Measurements from ENCODE around the gene P2RX6.
"Not testable (repeated sequence)": the region's sequence is repeated elsewhere in the genome, so short reads cannot be mapped to it uniquely, and the experiment has no call there.

P2RX6 gene

DNA sequence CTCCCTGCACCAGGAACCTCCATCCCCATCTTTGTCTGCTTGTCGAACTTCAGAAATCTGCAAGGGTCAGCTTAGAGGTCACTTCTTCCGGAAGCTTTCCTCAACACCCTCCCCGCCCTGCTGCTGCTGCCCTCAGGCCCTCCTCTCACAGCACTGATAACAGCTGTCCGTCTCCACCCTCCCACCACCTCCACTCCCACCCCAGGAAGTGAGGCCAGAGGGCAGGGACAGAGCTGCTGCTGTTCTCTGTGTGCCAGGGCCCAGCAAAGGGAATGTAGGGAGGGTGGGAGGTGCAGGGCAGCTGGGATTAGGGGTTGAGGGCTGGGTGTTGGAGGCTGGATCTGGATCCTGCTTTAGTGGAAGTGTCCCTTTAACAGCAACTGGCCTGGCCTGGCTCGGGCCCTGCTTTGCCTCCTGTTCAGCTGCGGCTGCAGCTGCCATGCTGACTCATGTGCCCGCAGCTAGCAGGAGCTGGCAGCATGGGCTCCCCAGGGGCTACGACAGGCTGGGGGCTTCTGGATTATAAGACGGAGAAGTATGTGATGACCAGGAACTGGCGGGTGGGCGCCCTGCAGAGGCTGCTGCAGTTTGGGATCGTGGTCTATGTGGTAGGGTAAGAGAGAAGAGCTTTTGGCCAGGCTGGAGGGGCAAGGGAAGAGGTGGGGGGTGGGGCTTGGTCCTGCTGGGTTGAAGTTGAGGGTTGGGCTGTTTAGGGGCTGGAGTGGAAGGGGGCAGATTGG, at the start of gene P2RX6:
Gene P2RX6, plus strand, starts transcription at position 440 of the 740 bp plus-strand sequence. Its CDS starts 10 bp downstream, at position 450.
- DNase-seq (ENCODE audit: low spot score), result peak; percentile 44

DNA sequence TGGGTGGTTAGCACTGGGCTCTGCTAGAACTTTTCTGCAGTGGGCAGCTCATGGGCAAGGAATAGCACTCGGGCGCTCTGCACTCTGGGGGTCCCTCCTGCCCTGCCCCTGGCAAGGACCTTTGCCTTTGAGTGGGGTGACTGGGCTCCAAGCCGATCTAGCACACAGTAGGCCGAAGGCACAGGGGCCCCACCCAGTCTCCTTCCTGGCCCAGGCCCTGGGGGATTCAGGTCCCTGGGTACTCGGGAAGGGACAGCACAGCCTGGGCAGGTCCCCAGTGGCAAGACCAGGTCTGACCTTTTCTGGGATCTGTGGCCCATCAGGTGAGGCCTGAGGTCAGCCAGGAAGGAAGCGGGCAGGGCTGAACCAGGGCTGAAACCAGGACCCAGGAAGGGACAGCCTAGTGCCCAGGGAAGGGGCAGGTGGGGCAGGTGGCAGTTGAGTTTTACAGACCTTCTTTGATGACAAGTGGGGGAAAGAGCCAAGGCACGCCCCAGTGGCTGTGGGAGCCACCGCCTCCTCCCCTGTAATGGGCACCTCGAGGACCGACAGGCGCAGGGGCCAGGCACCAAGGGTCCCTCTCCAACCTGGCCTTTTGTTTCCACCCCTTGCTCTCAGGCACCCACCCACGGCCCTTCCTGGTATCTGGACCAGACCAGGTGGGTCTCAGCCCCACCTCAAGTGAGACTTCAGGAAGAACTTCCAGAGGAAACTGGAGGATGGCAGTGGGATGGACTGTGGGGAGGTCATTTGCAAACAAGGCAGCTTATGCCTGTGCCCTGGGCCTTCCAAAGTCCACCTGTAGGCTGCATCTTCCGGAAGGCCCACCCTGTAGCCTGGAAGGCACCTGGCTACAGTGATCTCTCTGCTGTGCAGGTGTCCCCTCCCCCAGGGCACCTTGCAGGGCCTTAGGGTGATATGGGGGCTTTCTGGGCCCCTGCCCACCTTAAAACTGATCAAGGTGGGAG, 48.8 kb upstream of the P2RX6 start:
- DNase-seq (ENCODE audit: low spot score), result no peak

DNA sequence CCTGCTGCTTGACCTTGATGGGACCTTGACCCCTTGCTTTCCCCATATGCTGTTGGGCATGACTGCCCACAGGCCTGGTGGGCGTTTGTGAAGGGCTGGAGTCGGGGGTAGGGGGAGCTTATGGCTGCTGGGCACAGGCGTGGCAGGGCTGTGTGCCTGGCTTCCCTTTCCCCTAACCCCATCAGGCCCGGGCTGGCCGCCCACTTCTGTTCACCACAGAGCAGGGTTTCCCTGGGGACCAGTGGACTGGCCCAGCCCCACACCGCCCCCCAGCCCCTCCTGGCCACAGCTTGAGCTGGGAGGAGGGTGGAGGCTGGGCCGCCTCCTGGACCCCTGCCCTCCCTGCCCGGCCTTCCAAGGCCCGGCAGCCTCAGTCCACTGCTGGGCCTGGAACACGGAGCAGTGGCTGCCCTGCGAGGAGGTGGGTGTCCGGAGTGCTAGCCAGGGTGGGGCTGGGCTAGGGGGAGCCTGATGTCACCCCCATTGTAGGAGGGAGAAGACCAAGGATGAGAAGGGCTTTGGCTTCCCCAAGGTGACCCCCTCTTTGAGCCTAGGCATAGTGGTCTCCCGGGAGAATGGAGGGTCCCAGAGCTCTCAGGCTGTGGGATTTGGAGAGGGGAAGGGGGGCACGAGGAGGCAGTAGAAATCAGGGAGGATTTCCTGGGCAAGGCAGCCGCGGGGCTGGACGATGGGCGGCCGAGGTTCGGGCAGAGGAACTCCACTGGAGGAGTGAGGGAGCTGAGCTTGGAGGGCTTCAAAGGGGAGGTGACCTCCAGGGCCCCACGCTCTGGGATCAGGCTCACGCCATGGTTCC, 47.9 kb upstream of the P2RX6 start, which contains the start of gene AIFM3:
Gene AIFM3, plus strand, starts transcription at position 373 of the 814 bp plus-strand sequence. CDS start 690 bp downstream, outside the sequence.
- DNase-seq (ENCODE audit: low spot score), result no peak

DNA sequence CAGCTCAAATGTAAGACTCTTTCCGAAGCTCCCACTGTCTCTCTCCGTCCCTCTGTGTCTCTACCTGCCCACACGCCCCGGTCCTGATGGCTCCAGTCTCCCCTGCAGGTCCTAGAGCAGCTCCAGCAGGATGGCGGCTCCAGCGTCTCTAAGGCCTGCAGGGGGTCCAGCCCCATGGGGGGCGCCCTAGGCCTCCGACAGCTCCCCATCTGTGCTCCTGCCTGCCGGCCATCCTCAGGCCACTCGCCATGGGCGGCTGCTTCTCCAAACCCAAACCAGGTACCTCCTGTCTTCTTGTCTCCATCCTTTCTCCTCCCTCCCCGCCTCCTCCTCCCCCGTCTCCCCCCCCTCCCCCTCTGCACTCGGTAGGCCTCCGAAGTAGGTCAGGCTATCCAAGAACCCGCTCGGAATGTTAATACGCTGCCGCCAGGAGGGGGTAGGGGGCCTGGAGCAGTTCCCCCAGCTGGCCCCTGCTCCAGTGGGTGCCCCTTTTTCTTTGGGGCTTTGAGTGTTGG, 47.2 kb upstream of the P2RX6 start:
- DNase-seq (ENCODE audit: low spot score), result no peak

DNA sequence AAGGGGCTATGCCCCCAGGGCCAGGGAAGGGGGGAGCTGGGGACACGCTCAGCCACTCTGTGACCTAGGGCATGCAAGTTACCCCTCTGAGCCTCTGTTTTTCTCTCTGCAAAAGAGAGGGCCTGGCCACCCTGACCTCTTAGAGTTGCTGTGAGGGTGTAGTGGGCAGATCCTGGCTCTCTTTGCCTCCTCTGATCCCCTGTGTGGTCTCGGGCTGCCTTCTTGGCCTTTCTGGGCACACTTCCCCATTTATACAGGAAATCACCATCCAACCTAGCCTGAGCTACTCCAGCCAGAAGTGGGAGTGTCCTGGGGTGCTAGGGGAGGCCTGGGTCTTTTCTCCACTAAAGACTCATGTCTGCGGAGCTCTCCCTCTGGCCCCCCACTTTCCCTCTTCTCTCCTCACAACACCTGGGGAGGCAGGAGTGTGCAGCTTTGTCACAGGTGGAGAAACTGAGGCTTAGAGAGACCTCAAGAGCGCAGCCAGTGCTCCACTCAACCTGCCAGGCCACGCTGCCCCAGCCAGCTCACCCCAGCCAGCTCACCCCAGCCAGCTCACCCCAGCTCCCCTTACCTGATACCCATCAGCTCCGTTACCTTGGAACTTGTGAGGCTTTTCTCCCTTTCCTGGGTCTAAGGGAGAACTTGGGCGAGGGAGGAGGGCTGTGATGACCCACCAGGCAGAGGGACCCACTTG, 46.5 kb upstream of the P2RX6 start:
- DNase-seq (ENCODE audit: low spot score), result no peak

DNA sequence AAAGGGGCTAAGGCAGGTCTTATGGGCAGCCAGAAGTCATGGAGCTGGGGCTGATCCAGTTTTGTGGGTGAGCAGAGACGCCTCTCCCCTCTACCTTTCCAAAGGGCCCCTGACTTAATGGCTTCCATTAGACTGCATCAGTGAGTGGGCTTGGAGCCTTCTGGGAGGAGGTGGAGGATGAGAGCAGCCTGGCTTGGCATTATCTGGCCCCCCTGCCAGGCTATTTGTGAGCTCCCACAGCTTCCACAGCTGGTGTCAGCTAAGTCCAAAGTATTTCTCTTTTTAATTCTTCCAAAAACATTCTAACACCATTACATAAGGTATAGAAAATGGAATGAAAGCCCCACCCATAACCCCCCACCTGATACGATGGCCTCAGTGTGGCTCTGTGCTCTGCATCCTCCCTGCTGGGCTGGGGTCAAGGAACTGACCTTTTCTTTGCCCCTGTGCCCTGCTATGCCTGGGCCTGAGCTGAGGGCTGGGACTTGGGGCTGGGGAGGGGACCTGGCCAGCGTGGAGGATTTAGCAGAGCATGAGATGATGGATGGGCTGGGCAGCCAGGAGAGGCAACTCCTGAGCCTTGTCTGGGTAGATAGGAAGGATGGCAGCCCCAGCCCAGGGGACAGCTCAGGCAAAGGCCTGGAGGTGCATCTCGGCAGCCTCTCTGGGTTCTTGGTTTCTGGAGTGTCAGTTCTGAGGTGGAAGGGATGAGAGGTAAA, 43.9 kb upstream of the P2RX6 start:
- no peak for DNase-seq (ENCODE audit: low spot score)

DNA sequence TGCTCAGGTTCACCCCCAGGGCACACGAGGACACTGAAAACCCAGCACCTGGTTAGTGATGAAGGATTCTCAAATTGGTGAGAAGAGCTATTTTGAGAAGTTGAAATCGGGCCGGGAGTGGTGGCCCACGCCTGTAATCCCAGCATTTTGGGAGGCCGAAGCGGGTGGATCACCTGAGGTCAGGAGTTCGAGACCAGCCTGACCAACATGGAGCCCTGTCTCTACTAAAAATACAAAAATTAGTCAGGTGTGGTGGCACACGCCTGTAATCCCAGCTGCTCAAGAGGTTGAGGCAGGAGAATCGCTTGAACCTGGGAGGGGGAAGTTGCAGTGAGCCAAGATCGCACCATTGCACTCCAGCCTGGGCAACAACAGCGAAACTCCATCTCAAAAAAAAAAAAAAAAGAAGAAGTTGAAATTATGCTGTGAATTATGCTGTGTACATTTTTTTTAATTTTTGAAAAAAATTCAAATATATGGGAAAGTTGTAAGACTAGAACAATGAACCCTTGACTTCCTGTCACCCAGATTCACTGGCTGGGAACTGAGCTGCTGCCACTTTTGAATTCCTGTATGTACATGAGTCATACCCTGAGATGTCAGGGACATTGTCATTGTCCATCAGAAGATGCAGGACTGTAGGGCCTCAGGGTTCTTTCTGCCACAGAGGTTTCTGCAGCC, 42.8 kb upstream of the P2RX6 start:
- not testable (repeated sequence) for DNase-seq (ENCODE audit: low spot score)

DNA sequence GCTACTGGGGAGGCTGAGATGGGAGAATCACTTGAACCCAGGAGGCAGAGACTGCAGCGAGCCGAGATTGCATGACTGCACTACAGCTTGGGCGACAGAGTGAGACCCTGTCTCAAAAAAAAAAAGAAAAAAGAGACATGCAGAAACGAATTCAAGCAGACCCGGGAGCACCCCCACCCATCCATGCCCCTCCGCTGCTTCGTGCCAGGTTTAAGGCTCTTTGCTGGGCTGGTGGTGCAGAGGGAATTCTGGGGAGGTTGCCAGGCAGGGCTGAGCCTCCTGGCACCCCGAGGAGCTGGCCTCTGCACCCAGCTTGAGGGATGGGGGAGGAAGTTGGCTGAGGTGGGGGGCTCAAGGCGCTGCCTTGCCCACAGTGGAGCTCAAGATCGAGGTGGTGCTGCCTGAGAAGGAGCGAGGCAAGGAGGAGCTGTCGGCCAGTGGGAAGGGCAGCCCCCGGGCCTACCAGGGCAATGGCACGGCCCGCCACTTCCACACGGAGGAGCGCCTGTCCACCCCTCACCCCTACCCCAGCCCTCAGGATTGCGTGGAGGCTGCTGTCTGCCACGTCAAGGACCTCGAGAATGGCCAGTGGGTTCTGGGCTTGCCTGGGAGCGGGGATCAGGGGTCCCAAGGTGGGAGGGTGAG, 41.9 kb upstream of the P2RX6 start:
- no peak for DNase-seq (ENCODE audit: low spot score)

DNA sequence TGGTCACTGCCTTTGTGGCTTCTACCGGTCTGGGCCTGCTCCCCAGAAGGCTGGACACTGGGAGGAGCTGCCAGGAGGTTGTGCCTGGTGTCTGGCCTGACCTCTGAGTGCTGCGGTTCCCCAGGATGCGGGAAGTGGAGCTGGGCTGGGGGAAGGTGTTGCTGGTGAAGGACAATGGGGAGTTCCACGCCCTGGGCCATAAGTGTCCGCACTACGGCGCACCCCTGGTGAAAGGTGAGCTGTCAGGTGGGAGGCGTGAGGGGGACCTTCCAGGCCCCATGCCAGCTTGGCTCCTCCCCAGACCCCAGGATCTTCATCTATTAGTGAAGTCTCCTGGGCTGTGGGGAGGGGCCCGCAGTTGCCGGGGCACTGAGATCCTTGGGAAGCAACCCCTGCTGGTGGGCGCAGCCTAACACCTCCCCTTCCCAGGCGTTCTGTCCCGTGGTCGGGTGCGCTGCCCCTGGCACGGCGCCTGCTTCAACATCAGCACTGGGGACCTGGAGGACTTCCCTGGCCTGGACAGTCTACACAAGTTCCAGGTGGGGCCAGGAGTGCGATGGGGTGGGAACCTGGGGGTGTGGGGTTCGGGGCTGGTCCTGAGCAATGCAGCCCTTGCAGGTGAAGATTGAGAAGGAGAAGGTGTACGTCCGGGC, 41.2 kb upstream of the P2RX6 start:
- no peak for DNase-seq (ENCODE audit: low spot score)

DNA sequence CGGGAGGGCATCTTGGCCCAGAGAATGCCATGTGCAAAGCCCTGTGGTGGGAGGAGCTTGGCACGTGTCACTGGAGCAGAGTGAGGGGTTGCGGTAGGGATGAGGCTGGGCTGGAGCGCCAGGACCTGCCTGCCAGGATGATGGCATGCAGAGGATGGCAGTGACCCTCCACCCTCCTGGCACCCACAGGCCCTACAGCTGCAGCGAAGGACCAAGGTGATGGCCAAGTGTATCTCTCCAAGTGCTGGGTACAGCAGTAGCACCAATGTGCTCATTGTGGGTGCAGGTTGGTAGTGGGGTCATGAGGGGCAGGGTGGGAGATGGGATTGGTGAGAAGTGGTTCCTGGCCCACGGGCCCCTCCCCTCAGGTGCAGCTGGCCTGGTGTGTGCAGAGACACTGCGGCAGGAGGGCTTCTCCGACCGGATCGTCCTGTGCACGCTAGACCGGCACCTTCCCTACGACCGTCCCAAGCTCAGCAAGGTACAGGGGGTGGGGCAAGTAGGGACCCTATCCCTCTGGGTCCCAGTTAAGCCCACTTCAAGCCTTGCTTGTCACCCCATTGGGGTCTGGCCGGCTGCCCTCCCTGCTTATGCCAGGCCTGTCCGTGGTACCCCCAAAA, 40.5 kb upstream of the P2RX6 start:
- no peak for DNase-seq (ENCODE audit: low spot score)

DNA sequence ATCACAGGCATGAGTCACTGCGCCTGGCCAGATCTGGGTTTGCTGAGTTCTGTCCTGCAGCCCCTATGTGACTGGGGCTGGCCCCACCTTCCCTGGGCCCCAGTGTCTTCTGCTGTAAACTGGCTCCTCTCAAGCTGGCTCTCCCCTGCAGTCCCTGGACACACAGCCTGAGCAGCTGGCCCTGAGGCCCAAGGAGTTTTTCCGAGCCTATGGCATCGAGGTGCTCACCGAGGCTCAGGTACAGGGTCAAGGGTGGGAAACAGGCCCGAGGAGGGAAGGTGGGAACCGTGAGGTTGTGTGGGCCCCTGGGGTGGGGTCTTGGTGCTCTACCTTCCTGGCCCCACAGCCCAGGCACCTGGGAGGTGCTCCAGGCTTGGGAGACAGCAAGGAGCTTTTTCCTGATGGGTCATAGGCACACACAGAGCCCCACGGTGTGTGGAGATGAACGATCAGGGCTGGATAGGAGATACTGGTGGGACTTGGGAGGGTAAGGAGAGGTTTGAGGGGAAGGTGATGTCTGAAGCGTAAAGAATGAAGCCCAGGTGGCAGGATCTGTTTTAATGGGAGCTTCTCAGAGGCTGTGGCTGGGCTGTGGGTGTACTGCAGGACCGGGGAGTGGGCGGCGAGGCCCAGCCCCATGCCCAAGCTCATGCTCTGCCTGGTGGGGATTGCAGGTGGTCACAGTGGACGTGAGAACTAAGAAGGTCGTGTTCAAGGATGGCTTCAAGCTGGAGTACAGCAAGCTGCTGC, 39.2 kb upstream of the P2RX6 start:
- DNase-seq (ENCODE audit: low spot score), result no peak

DNA sequence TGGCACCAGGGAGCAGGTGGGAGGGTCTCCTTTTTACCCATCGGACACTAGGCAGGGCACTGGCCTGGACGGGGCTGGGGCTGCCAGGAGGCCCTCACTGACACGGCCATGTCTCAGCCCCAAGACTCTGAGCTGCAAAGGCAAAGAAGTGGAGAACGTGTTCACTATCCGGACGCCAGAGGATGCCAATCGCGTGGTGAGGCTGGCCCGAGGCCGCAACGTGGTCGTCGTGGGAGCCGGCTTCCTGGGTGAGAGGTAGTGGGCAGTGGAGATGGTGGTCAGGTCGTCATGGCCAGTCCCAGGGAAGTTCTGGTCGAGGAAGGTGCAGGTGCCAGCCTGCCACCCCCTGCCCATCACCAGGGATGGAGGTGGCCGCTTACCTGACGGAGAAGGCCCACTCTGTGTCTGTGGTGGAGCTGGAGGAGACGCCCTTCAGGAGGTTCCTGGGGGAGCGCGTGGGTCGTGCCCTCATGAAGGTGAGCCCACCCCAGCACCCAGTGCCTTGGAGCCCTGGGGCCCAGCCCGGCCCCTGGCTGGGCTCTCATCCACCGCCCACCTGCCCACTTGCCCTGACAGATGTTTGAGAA, 38.6 kb upstream of the P2RX6 start:
- no peak for DNase-seq (ENCODE audit: low spot score)

DNA sequence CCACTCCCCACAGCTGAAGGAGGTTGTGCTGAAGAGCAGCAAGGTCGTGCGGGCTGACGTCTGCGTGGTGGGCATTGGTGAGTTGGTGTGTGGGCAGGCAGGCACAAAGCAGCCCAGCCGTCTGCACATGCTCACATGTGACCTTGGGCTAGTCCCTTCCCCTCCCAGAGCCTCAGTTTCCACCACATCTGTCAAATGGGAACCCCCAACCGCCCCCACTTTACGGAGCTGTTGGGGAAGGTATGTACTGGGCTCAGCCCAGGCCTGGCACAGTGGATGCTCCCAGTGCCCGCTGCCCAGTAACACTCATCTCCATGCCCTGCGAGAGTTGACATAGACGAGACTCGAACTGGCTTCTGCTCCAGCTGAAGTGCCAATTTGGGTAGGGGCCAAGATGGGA, 37.9 kb upstream of the P2RX6 start:
- DNase-seq (ENCODE audit: low spot score), result no peak

DNA sequence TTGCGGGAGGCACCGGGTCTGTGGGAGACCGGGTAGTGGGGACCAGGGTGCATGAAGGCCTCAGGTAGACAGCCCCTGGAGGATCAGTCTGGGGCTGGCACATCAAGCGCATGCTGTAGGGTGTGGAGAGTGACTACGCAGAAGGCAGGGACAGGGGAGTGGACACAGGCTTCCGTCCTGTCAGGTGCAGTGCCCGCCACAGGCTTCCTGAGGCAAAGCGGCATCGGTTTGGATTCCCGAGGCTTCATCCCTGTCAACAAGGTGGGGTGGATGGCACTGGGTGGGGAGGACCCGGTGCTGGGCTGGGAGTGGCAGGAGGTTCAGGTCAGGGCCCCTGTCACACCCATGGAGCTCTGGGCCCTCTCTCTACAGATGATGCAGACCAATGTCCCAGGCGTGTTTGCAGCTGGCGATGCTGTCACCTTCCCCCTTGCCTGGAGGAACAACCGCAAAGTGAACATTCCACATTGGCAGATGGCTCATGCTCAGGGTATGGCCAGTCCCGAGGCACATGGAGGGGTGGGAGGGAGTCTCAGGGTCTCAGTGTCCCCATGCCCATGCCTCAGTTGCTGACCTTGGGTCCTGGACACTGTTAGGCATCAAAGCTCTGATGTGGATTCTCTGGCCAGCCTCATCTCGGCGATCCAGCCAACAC, 37.3 kb upstream of the P2RX6 start:
- no peak for DNase-seq (ENCODE audit: low spot score)

DNA sequence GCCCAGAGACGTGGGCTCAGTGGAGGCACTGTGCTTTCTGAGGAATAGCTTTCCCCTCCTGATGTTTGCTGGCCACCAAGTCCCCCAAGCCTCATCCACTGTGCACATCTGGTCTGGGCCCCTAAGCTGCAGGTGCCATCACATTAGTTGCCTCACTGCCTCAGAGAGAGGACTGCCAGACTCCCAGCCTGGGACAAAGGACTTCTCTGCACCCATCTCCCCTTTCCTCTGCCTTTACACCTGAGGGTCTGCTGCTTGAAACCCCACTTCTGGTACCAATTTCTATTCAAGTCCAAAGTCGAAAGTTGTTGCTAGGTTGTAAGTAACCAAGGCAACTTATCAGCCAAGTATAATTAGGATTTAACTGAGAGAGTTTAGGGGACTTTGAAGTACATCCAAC, 36.5 kb upstream of the P2RX6 start:
- DNase-seq (ENCODE audit: low spot score), result no peak

DNA sequence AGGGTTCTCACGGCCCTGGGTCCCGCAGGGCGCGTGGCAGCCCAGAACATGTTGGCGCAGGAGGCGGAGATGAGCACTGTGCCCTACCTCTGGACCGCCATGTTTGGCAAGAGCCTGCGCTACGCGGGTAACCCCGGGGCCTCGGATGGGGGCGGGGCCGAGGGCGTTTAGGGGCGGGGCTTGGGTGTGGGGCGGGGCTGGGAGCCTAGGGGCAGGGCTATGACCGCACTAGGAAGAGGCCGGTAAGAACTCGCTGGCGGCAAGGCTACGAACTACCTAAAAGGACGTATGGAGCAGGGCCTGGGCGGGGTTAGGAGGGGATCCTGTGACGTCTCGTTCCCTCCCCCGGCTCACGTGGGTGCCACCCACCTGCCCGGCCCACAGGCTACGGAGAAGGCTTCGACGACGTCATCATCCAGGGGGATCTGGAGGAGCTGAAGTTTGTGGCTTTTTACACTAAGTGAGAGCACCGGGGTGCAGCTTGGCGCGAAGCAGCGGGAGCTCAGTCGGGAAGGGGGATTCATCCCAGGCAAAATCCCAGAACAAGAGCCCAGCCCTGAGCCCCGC, 35.6 kb upstream of the P2RX6 start:
- DNase-seq (ENCODE audit: low spot score), result peak; percentile 75
